Measurements from ENCODE around the gene TSPEAR.

Gene TSPEAR

GRCh38 chr21:44467859-44468195, 243.5 kb downstream of the TSPEAR start:
- H3K4me1 Mint-ChIP-seq (ENCODE audit: low read depth), result no peaks in the 10 kb centered on the region
- H3K36me3 Mint-ChIP-seq (ENCODE audit: low read depth), result no peaks in the 10 kb centered on the region
- H3K27ac Mint-ChIP-seq, result no peak overlapping the region
- no peaks in the 10 kb centered on the region for H3K9me3 Mint-ChIP-seq
- H3K4me3 Mint-ChIP-seq, result no peak overlapping the region
- DNase-seq (ENCODE audit: low spot score), result no peak
- peaks cover 2% of the 10 kb centered on the region for H3K27me3 Mint-ChIP-seq (ENCODE audit: low read depth)

GRCh38 chr21:44466996-44467858, 244.1 kb downstream of the TSPEAR start:
- Mint-ChIP-seq H3K27ac (peak overlapping the region; percentile 8), H3K4me3 (no peak overlapping the region), H3K4me1 (ENCODE audit: low read depth) (no peaks in the 10 kb centered on the region), H3K27me3 (ENCODE audit: low read depth) (peaks cover 2% of the 10 kb centered on the region), H3K9me3 (no peaks in the 10 kb centered on the region), H3K36me3 (ENCODE audit: low read depth) (no peaks in the 10 kb centered on the region)
- no peak for DNase-seq (ENCODE audit: low spot score)

GRCh38 chr21:44466351-44466954, 244.9 kb downstream of the TSPEAR start:
- Mint-ChIP-seq H3K4me1 (ENCODE audit: low read depth) (no peaks in the 10 kb centered on the region), H3K27me3 (ENCODE audit: low read depth) (peaks cover 2% of the 10 kb centered on the region), H3K27ac (no peak overlapping the region), H3K4me3 (no peak overlapping the region), H3K9me3 (no peaks in the 10 kb centered on the region), H3K36me3 (ENCODE audit: low read depth) (no peaks in the 10 kb centered on the region)
- DNase-seq (ENCODE audit: low spot score), result no peak

- H3K36me3 Mint-ChIP-seq (ENCODE audit: low read depth), result no peaks in the 10 kb centered on the region
- H3K4me3 Mint-ChIP-seq, result no peak overlapping the region
- H3K4me1 Mint-ChIP-seq (ENCODE audit: low read depth), result no peaks in the 10 kb centered on the region
- no peak for DNase-seq (ENCODE audit: low spot score)
- H3K27ac Mint-ChIP-seq, result no peak overlapping the region
- H3K27me3 Mint-ChIP-seq (ENCODE audit: low read depth), result no peaks in the 10 kb centered on the region
- no peaks in the 10 kb centered on the region for H3K9me3 Mint-ChIP-seq
These were observed 247.0 kb downstream of the TSPEAR start for GRCh38 chr21:44464351-44464750.

GRCh38 chr21:44463724-44464123, 247.6 kb downstream of the TSPEAR start:
- DNase-seq (ENCODE audit: low spot score), result no peak
- H3K4me1 Mint-ChIP-seq (ENCODE audit: low read depth), result no peaks in the 10 kb centered on the region
- no peaks in the 10 kb centered on the region for H3K36me3 Mint-ChIP-seq (ENCODE audit: low read depth)
- no peak overlapping the region for H3K4me3 Mint-ChIP-seq
- no peak overlapping the region for H3K27ac Mint-ChIP-seq
- no peaks in the 10 kb centered on the region for H3K27me3 Mint-ChIP-seq (ENCODE audit: low read depth)
- no peaks in the 10 kb centered on the region for H3K9me3 Mint-ChIP-seq

GRCh38 chr21:44462834-44463200, 248.6 kb downstream of the TSPEAR start:
- Mint-ChIP-seq H3K4me1 (ENCODE audit: low read depth) (no peaks in the 10 kb centered on the region), H3K36me3 (ENCODE audit: low read depth) (no peaks in the 10 kb centered on the region), H3K4me3 (no peak overlapping the region), H3K27ac (no peak overlapping the region), H3K27me3 (ENCODE audit: low read depth) (no peaks in the 10 kb centered on the region), H3K9me3 (no peaks in the 10 kb centered on the region)
- DNase-seq (ENCODE audit: low spot score), result no peak

GRCh38 chr21:44462086-44462833, 249.1 kb downstream of the TSPEAR start:
- no peak for DNase-seq (ENCODE audit: low spot score)
- no peaks in the 10 kb centered on the region for H3K36me3 Mint-ChIP-seq (ENCODE audit: low read depth)
- no peaks in the 10 kb centered on the region for H3K4me1 Mint-ChIP-seq (ENCODE audit: low read depth)

GRCh38 chr21:44461464-44462001, 249.8 kb downstream of the TSPEAR start:
- H3K27me3 Mint-ChIP-seq (ENCODE audit: low read depth), result no peaks in the 10 kb centered on the region
- no peak overlapping the region for H3K27ac Mint-ChIP-seq
- no peaks in the 10 kb centered on the region for H3K4me1 Mint-ChIP-seq (ENCODE audit: low read depth)

More at GRCh38 chr21:44462086-44462833, 249.1 kb downstream of the TSPEAR start:
- Mint-ChIP-seq H3K9me3 (no peaks in the 10 kb centered on the region), H3K27ac (no peak overlapping the region), H3K27me3 (ENCODE audit: low read depth) (no peaks in the 10 kb centered on the region), H3K4me3 (no peak overlapping the region)

GRCh38 chr21:44461005-44461404, 250.4 kb downstream of the TSPEAR start:
- no peaks in the 10 kb centered on the region for H3K36me3 Mint-ChIP-seq (ENCODE audit: low read depth)
- H3K27me3 Mint-ChIP-seq (ENCODE audit: low read depth), result no peaks in the 10 kb centered on the region
- H3K4me3 Mint-ChIP-seq, result no peak overlapping the region
- no peak for DNase-seq (ENCODE audit: low spot score)
- H3K9me3 Mint-ChIP-seq, result no peaks in the 10 kb centered on the region
- no peak overlapping the region for H3K27ac Mint-ChIP-seq
- H3K4me1 Mint-ChIP-seq (ENCODE audit: low read depth), result no peaks in the 10 kb centered on the region

More at GRCh38 chr21:44461464-44462001, 249.8 kb downstream of the TSPEAR start:
- H3K4me3 Mint-ChIP-seq, result no peak overlapping the region
- DNase-seq (ENCODE audit: low spot score), result no peak
- H3K9me3 Mint-ChIP-seq, result no peaks in the 10 kb centered on the region
- no peaks in the 10 kb centered on the region for H3K36me3 Mint-ChIP-seq (ENCODE audit: low read depth)

GRCh38 chr21:44460441-44460755, 251.0 kb downstream of the TSPEAR start:
- Mint-ChIP-seq H3K4me1 (ENCODE audit: low read depth) (no peaks in the 10 kb centered on the region), H3K36me3 (ENCODE audit: low read depth) (no peaks in the 10 kb centered on the region), H3K4me3 (no peak overlapping the region), H3K9me3 (no peaks in the 10 kb centered on the region), H3K27me3 (ENCODE audit: low read depth) (no peaks in the 10 kb centered on the region), H3K27ac (no peak overlapping the region)
- DNase-seq (ENCODE audit: low spot score), result no peak

- Mint-ChIP-seq H3K4me3 (no peak overlapping the region), H3K36me3 (ENCODE audit: low read depth) (no peaks in the 10 kb centered on the region), H3K9me3 (no peaks in the 10 kb centered on the region), H3K27ac (no peak overlapping the region), H3K27me3 (ENCODE audit: low read depth) (no peaks in the 10 kb centered on the region), H3K4me1 (ENCODE audit: low read depth) (no peaks in the 10 kb centered on the region)
- no peak for DNase-seq (ENCODE audit: low spot score)
These were observed 251.5 kb downstream of the TSPEAR start for GRCh38 chr21:44459712-44460440.

GRCh38 chr21:44458971-44459711, 252.2 kb downstream of the TSPEAR start:
- no peak overlapping the region for H3K4me3 Mint-ChIP-seq
- no peaks in the 10 kb centered on the region for H3K4me1 Mint-ChIP-seq (ENCODE audit: low read depth)
- H3K36me3 Mint-ChIP-seq (ENCODE audit: low read depth), result no peaks in the 10 kb centered on the region

More at GRCh38 chr21:44458971-44459711, 252.2 kb downstream of the TSPEAR start:
- no peak overlapping the region for H3K27ac Mint-ChIP-seq
- no peak for DNase-seq (ENCODE audit: low spot score)
- H3K27me3 Mint-ChIP-seq (ENCODE audit: low read depth), result peaks cover 2% of the 10 kb centered on the region
- peaks cover 4% of the 10 kb centered on the region for H3K9me3 Mint-ChIP-seq

Measured in T-helper 2 cell treated with Interferon-gamma antibody and Interleukin-4, amounts not matched to agents 5 μg/mL and 100 μg/mL, for 36 hours (primary cell).